Activated T-helper 1 cell treated with anti-CD3 and anti-CD28 coated beads, Interleukin-12 subunit alpha, Interleukin-12 subunit beta, Interleukin-2, Interleukin-4 antibody, amounts not matched to agents 30 ng/mL and 10 ng/mL and 1 ng/mL, durations not matched to agents 14 hours and 24 hours and 36 hours (primary cell): ENCODE measurements around the gene RPL3. TPM values are rescaled to one million over a fixed set of nuclear protein-coding genes. Genes with fewer than 3 reads are reported as not detected.
"Not testable (repeated sequence)": the region's sequence is repeated elsewhere in the genome, so short reads cannot be mapped to it uniquely, and the experiment has no call there.

Experiments
- DNase-seq: peaks from one replicate; pipeline ENCODE4 v3.0.0; 2021; ENCODE audit warnings: low spot score
- H3K27ac Mint-ChIP-seq: one replicate; pipeline ENCODE4 v1.8.0; 2021; ENCODE audit warnings: mild to moderate bottlenecking, mixed read lengths
- H3K27me3 Mint-ChIP-seq: one replicate; pipeline ENCODE4 v1.8.0; 2022; ENCODE audit warnings: mild to moderate bottlenecking, moderate library complexity, mixed read lengths; ENCODE audit not compliant: insufficient read depth
- H3K36me3 Mint-ChIP-seq: one replicate; pipeline ENCODE4 v1.8.0; 2021; ENCODE audit warnings: low read depth, mixed read lengths
- H3K4me1 Mint-ChIP-seq: one replicate; pipeline ENCODE4 v1.8.0; 2021; ENCODE audit warnings: low read depth, mixed read lengths
- H3K4me3 Mint-ChIP-seq: one replicate; pipeline ENCODE4 v1.8.0; 2021; ENCODE audit warnings: mild to moderate bottlenecking, moderate library complexity, mixed read lengths
- H3K9me3 Mint-ChIP-seq: one replicate; pipeline ENCODE4 v1.8.0; 2021; ENCODE audit warnings: mixed read lengths
- intact Hi-C: fragments of 100-400 bp; cut with micrococcal nuclease; formaldehyde crosslinking; loops from one replicate; pipeline ENCODE4 v1.15.1; 2024
- total RNA-seq: library from RNA; stranded (reverse); gene quantifications from 2 replicates; pipeline ENCODE4 v1.2.3, GENCODE V29; 2022

The RPL3 gene
- total RNA-seq, 1 donor from 2014 or later = 1,941 TPM

DNA sequence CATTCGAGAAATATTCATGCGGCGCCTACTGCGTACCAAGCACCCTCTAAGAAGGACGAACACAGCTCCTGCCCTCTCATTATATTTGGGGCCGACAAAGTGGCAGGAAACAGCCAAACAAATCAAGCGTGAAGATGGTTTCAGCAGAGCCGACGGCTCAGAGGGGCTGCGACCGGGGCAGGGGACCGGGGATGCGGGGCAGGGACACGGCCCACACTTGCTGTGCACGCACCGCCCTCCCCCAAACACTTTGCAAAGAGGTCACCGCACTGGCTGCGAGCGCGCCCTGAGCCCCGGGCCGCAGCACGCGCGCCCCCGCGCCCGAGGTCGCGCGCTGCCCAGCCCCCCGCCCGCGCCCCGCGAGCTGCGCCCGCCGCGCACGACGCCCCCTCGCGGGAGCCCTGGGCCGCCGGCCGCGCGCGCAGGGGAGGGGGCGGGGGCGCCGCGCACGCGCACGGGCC lies 30.1 kb upstream of the RPL3 start:
- intact Hi-C loops = loop anchor here (10.0 kb wide), 1 partner anchor 685 kb away; no protein-coding TSS in a partner anchor
- H3K27ac Mint-ChIP-seq = no peak overlapping the region
- no peaks in the 10 kb centered on the region for H3K9me3 Mint-ChIP-seq
- no peak for DNase-seq
- no peaks in the 10 kb centered on the region for H3K4me1 Mint-ChIP-seq
- peaks cover 33% of the 10 kb centered on the region for H3K27me3 Mint-ChIP-seq
- peak overlapping the region; percentile 75 for H3K4me3 Mint-ChIP-seq
- H3K36me3 Mint-ChIP-seq = no peaks in the 10 kb centered on the region

DNA sequence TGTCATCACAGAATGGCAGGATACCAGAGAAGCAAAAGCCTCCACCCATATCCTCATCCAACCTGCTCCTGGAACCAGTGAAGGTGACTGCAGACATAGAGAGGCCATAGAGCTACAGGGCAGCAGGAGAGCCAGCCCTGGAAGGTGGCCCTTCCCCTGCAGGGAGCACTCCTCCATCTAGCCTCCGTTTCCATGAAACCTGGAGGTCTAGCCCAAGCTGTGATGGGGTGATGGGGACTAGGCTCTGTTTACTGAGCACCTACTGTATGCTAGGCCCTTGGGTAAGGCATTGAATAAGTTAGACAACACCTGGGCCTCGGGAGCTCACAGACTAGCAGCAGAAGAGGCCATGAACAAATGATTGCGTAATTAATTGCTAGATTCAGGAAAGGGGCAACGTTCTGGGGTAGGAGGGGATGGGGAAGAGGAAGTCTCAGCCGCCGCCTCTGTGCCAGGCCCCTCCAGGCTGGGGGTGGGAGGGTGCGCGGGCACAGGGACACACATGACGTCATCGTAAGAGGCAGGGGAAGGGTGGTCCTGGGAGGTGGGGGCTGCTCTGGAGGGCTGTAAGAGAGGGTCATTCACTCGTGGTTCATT lies 29.6 kb upstream of the RPL3 start:
- no peak for DNase-seq
- Mint-ChIP-seq H3K27me3 (peaks cover 35% of the 10 kb centered on the region), H3K4me1 (no peaks in the 10 kb centered on the region), H3K4me3 (peak overlapping the region; percentile 75), H3K9me3 (no peaks in the 10 kb centered on the region), H3K36me3 (no peaks in the 10 kb centered on the region), H3K27ac (no peak overlapping the region)
- intact Hi-C loops = loop anchor here (10.0 kb wide), 1 partner anchor 686 kb away; no protein-coding TSS in a partner anchor

- H3K4me1 Mint-ChIP-seq = no peaks in the 10 kb centered on the region
- H3K4me3 Mint-ChIP-seq = no peak overlapping the region
- no peak for DNase-seq
- no peak overlapping the region for H3K27ac Mint-ChIP-seq
- peaks cover 32% of the 10 kb centered on the region for H3K27me3 Mint-ChIP-seq
- intact Hi-C loops = loop anchor here (10.0 kb wide), 1 partner anchor 690 kb away; no protein-coding TSS in a partner anchor
- no peaks in the 10 kb centered on the region for H3K36me3 Mint-ChIP-seq
- no peaks in the 10 kb centered on the region for H3K9me3 Mint-ChIP-seq
Measured at GRCh38 chr22:39345231-39345630, 25.8 kb upstream of the RPL3 start.

- no peak for DNase-seq
- Mint-ChIP-seq H3K9me3 (no peaks in the 10 kb centered on the region), H3K4me1 (no peaks in the 10 kb centered on the region), H3K4me3 (no peak overlapping the region), H3K27ac (no peak overlapping the region), H3K27me3 (peaks cover 30% of the 10 kb centered on the region), H3K36me3 (no peaks in the 10 kb centered on the region)
- intact Hi-C loops = loop anchor here (10.0 kb wide), 1 partner anchor 691 kb away; no protein-coding TSS in a partner anchor
Measured at GRCh38 chr22:39344046-39344390, 24.6 kb upstream of the RPL3 start.

- H3K9me3 Mint-ChIP-seq = no peaks in the 10 kb centered on the region
- H3K27ac Mint-ChIP-seq = no peak overlapping the region
- no peaks in the 10 kb centered on the region for H3K36me3 Mint-ChIP-seq
- intact Hi-C loops = loop anchor here (1.0 to 10.0 kb wide), 2 partner anchors 186 to 691 kb away; no protein-coding TSS in a partner anchor
- H3K27me3 Mint-ChIP-seq = peaks cover 27% of the 10 kb centered on the region
- H3K4me3 Mint-ChIP-seq = no peak overlapping the region
- no peaks in the 10 kb centered on the region for H3K4me1 Mint-ChIP-seq
- DNase-seq = peak; percentile 42
Measured at GRCh38 chr22:39343259-39344045, 24.0 kb upstream of the RPL3 start.

DNA sequence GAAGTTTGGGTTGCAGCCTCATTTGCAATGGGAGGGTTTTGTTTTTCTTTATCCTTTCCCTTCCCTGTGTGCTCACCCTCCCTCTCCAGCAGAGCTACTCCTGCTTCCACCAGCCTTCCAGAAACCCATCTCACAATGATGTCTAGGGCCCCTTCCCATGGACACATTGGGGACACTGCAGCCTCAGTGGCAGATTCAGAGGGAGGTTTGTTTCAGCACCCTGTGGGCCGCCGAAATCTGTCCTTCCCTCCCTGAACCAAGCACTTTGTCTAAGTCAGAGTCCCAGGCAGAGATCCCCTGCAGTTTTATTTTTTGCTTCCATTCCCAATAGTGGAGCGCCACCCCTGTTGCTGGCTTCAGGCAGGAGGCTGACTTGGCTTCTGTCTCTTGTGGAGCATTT lies 21.8 kb upstream of the RPL3 start:
- H3K4me1 Mint-ChIP-seq = no peaks in the 10 kb centered on the region
- peaks cover 20% of the 10 kb centered on the region for H3K27me3 Mint-ChIP-seq
- intact Hi-C loops = loop anchor here (10.0 kb wide), 1 partner anchor 694 kb away; no protein-coding TSS in a partner anchor
- H3K36me3 Mint-ChIP-seq = no peaks in the 10 kb centered on the region
- H3K27ac Mint-ChIP-seq = no peak overlapping the region
- H3K4me3 Mint-ChIP-seq = no peak overlapping the region
- no peaks in the 10 kb centered on the region for H3K9me3 Mint-ChIP-seq
- DNase-seq = no peak

DNA sequence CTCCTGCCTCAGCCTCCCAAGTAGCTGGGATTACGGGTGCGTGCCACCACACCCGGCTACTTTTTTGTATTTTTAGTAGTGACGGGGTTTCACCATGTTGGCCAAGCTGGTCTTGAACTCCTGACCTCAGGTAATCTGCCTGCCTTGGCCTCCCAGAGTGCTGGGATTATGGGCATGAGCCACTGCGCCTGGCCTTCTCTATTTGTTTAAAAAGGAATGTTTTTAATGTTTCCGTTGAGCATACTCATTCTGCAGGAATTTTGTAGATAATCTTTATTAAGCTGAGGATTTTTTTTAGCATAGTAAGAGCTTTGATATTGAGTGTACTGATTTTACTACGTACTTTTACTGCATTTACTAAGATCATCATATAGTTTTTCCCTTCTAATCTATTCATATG lies 20.4 kb upstream of the RPL3 start:
- not testable (repeated sequence) for DNase-seq, H3K4me1 Mint-ChIP-seq, H3K4me3 Mint-ChIP-seq, H3K27ac Mint-ChIP-seq, H3K9me3 Mint-ChIP-seq, H3K36me3 Mint-ChIP-seq
- H3K27me3 Mint-ChIP-seq = peaks cover 20% of the 10 kb centered on the region
- intact Hi-C loops = loop anchor here (10.0 kb wide), 1 partner anchor 695 kb away; no protein-coding TSS in a partner anchor

DNA sequence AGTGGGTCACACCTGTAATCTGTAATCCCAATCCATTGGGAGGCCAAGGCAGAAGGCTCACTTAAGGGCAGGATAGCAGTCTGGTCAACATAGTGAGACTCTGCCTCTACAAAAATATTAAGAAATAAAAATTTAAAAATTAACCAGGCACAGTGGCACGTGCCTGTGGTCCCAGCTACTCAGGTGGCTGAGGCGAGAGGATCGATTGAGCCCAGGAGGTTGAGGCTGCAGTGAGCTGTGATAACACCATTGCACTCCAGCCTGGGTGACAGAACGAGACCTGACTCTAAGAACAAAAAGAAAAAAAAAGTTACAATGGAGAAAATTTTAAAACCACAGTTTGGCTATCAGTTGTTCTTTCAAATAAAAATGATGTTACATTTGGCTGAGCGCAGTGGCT lies 17.0 kb upstream of the RPL3 start:
- intact Hi-C loops = no loop called here
- peaks cover 10% of the 10 kb centered on the region for H3K27me3 Mint-ChIP-seq
- H3K9me3 Mint-ChIP-seq = no peaks in the 10 kb centered on the region
- H3K4me1 Mint-ChIP-seq = no peaks in the 10 kb centered on the region
- H3K4me3 Mint-ChIP-seq = no peak overlapping the region
- H3K27ac Mint-ChIP-seq = no peak overlapping the region
- no peak for DNase-seq
- H3K36me3 Mint-ChIP-seq = no peaks in the 10 kb centered on the region

DNA sequence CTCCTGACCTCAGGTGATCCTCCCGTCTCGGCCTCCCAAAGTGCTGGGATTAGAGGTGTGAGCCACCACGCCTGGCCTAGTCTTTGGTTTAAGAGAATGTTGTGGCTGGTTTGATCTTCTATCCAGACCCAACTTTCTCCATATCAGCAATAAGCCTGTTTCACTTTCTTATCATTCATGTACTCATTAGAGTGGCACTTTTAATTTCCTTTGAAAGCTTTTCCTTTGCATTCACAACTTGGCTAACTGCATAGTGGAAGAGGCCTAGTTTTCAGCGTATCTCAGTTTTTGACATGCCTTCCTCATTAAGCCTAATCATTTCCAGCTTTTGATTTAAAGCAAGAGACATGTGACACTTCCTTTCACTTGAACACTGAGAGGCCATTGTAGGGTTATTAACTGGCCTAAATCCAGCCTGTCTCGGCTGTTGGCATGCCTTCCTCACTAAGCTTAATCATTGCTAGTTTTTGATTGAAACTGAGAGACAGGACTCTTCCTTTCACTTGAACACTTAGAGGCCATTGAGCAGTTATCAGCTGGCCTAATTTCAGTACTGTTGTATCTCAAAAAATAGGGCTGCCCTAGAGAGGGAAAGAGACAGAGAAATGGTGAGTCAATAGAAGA lies 13.1 kb upstream of the RPL3 start:
- Mint-ChIP-seq H3K4me1 (no peaks in the 10 kb centered on the region), H3K4me3 (no peak overlapping the region), H3K36me3 (no peaks in the 10 kb centered on the region), H3K9me3 (no peaks in the 10 kb centered on the region), H3K27ac (no peak overlapping the region), H3K27me3 (peaks cover 6% of the 10 kb centered on the region)
- DNase-seq = no peak
- intact Hi-C loops = no loop called here

- H3K36me3 Mint-ChIP-seq, DNase-seq, H3K4me3 Mint-ChIP-seq, intact Hi-C loops, H3K9me3 Mint-ChIP-seq, H3K27ac Mint-ChIP-seq, H3K4me1 Mint-ChIP-seq: not testable (repeated sequence)
- H3K27me3 Mint-ChIP-seq = peaks cover 10% of the 10 kb centered on the region
Measured at GRCh38 chr22:39330553-39330952, 11.1 kb upstream of the RPL3 start.

DNA sequence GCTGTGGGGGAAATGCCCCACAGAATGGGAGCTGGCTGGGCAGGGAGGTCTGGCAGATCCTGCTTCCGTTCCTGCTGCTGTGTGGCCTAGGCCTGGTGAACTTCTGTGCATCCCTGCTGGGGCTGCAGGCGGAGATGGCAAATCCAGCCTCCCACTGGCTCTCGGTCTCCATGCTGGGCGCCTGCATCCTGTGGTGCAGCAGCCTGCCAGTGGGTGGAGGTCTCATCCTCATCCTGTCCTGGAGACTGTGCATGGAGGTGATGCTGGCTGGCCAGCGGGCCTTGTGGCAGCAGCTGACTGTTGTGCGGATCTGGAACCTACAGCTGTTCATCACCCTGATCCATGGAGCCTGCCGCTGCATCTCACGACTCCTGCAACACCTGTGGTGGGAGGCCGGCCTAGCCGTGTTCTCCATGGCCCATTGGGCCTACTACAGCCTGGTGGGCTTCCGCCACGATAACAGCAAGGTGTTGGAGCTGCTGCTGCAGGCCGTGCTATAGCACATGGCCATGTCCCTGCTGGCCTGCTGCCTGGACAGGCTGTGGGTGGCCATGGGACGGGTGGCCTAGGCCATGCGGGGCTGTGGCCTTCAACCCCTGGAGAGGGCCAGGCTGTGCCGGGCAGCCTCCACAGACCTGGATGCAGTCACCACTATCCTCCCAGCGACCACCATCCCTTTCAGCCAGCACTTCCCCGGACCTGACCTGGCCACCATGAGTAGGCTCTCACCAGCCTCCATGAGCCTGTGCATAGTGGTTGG lies 8.8 kb upstream of the RPL3 start:
- Mint-ChIP-seq H3K27ac (no peak overlapping the region), H3K27me3 (peaks cover 7% of the 10 kb centered on the region), H3K4me1 (no peaks in the 10 kb centered on the region), H3K9me3 (no peaks in the 10 kb centered on the region), H3K4me3 (no peak overlapping the region), H3K36me3 (no peaks in the 10 kb centered on the region)
- intact Hi-C loops = no loop called here
- no peak for DNase-seq

DNA sequence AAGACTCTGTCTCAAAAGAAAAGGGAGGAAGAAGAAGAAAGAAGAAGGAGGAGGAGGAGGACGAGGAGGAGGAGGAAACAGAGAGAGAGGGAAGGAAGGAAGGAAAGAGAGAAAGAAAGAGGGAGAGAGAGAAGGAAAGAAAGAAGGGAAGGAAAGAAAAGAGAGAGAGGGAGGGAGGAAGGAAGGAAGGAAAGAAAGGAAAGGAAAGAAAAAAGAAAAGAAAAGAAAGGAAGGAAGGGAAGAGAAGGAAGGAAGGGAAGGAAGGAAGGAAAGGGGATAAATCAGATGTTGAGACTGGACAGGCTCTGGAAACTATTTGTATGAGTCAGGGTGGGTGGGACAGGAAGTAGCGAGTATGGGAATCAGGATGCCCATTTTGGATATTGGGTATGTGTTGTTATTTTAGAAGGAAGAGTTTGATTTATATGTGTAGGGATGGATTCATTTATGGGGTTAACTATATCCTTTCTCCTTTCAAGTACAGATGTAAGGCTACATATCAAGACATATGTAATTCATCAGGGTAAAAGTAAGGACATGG lies 6.0 kb upstream of the RPL3 start:
- H3K4me3 Mint-ChIP-seq = no peak overlapping the region
- no peaks in the 10 kb centered on the region for H3K9me3 Mint-ChIP-seq
- no peak overlapping the region for H3K27ac Mint-ChIP-seq
- intact Hi-C loops = no loop called here
- H3K4me1 Mint-ChIP-seq = no peaks in the 10 kb centered on the region
- no peak for DNase-seq
- H3K36me3 Mint-ChIP-seq = no peaks in the 10 kb centered on the region
- peaks cover 7% of the 10 kb centered on the region for H3K27me3 Mint-ChIP-seq
